Choroid plexus epithelial cell (primary cell): ENCODE results near the gene CCDC167.

ENCODE experiments used
- DNase-seq: peaks from one replicate; pipeline ENCODE4 v3.0.0-alpha.2; 2010; ENCODE audit warnings: low read depth
- H3K4me3 ChIP-seq: 2 replicates; pipeline ENCODE4 v1.5.1; 2011; ENCODE audit warnings: low read depth, mild to moderate bottlenecking, control low read depth, low read length, moderate library complexity
- CTCF ChIP-seq: conservative IDR thresholded peaks from 2 replicates; pipeline ENCODE4 v1.5.1; 2011; ENCODE audit warnings: low read depth, mild to moderate bottlenecking, control low read depth, inconsistent platforms, low read length, moderate library complexity

The CCDC167 gene

DNA sequence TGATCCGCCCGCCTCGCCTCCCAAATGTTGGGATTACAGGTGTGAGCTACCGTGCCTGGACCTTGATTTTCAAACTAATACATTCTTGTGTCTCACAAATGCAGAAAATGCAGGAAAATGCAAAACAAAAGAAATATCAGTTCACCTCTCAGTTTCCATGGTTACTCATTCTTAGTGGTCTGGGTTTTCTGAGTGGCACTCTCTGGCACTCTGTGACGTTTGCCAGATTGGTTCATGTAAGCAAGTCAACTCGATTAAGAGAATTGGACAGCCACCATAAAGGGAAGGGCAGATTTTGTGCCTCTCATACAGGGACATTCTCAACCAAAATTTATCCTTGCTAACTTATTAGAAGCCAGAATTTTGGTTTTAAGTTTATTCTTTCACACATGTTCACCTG lies 58.0 kb downstream of the CCDC167 start:
- no peak overlapping the region for H3K4me3 ChIP-seq
- DNase-seq, result no peak
- no peak for TF ChIP-seq CTCF

- H3K4me3 ChIP-seq, result no peak overlapping the region
- no peak for TF ChIP-seq CTCF
- DNase-seq, result no peak
Measured at GRCh38 chr6:37438930-37439329, 60.8 kb downstream of the CCDC167 start.

GRCh38 chr6:37435816-37436215 lies 63.9 kb downstream of the CCDC167 start:
- H3K4me3 ChIP-seq, result no peak overlapping the region
- no peak for TF ChIP-seq CTCF
- peak; percentile 23 for DNase-seq

DNA sequence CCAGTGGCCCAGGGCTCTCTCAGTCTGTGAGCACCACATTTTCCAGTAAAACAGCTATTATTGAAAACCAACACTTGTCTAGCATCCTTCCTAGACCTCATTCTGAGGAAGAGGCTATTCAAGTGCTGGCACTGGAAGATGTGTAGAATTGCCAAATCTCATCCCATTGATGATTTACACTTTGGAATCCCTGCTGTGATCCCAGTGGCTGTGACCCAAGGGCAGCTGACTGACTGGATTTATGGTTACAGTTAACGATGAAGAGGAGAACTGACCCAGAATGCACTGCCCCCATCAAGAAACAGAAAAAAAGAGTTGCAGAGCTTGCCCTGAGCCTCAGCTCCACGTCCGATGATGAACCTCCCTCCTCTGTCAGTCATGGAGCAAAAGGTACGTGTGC lies 64.3 kb downstream of the CCDC167 start:
- H3K4me3 ChIP-seq, result no peak overlapping the region
- DNase-seq, result no peak
- TF ChIP-seq CTCF, result no peak

DNA sequence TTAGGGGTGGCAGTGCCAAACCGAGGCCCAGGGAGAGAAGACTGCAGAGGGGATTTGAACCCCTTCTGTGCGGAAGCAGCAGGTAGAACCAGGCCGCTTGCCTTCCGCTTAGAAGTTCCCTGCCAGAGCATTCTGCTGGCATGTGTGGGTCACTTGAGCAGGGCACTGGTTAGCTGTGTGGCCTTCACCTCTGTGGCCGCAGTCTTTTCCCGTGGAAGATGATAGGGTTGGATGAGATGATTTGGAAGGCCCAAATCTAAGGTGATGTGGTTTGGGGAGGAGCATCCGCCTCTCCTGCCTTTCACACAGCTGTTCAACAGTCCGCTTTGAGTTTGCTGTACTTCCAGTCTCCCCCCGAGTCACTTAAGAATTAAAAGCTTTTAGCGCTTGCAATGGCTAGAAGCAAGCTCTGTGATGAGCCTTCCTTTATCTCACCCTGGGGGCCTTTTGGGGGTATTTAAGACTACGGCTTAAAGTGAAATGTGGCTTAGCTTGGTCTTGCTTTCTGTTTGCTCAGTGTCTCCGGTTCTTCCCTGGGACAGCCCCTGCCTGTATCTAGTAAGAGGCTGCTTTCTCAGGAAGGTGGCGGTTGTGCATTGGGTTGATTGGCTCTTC lies 65.9 kb downstream of the CCDC167 start:
- peak overlapping the region; percentile 86 for H3K4me3 ChIP-seq
- DNase-seq, result peak; percentile 30
- TF ChIP-seq CTCF, result no peak
